Fibroblast of villous mesenchyme (primary cell): ENCODE data around the gene ADGRF5. TPM values are rescaled to one million over a fixed set of nuclear protein-coding genes. Genes with fewer than 3 reads are reported as not detected.

Experiments
- DNase-seq: peaks from one replicate; pipeline ENCODE4 v3.0.0-alpha.2; 2010; ENCODE audit warnings: low read depth
- H3K4me3 ChIP-seq: 2 replicates; pipeline ENCODE4 v1.5.1; 2011; ENCODE audit warnings: low read depth, mild to moderate bottlenecking, low read length
- total RNA-seq: library from RNA; depleted of rRNA; stranded (reverse); fragments of >200 nt; gene quantifications from 2 replicates; pipeline ENCODE4 v1.2.3, GENCODE V29; 2012
- TF ChIP-seq, protein P1 (sequence below): IDR thresholded peaks from 2 replicates; pipeline ENCODE4 v1.5.1; 2012; ENCODE audit warnings: low read depth, mild to moderate bottlenecking, low read length; ENCODE audit not compliant: insufficient read depth

Gene ADGRF5
- total RNA-seq, 1 donor: 0.86 TPM

DNA sequence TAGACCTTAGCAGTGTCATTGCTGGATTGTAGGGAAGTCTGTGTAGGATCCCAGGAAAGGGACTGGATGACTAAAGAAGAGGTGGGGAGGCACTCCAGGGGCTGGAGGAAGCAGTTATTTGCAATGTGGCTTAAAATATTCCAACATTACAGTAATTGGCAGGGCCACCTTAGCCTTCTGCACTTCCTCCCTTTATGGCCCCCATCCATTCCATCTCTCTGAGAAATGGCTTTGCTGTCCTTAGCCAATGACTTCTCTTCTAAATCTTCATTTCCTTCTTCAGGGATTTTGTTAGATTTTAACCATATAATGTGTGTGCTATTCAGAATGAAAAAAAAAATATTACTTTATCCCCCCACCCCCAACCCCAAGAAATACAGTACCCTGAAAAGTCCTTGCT lies 6.4 kb downstream of the ADGRF5 start:
- no peak for DNase-seq
- TF ChIP-seq, protein P1, sequence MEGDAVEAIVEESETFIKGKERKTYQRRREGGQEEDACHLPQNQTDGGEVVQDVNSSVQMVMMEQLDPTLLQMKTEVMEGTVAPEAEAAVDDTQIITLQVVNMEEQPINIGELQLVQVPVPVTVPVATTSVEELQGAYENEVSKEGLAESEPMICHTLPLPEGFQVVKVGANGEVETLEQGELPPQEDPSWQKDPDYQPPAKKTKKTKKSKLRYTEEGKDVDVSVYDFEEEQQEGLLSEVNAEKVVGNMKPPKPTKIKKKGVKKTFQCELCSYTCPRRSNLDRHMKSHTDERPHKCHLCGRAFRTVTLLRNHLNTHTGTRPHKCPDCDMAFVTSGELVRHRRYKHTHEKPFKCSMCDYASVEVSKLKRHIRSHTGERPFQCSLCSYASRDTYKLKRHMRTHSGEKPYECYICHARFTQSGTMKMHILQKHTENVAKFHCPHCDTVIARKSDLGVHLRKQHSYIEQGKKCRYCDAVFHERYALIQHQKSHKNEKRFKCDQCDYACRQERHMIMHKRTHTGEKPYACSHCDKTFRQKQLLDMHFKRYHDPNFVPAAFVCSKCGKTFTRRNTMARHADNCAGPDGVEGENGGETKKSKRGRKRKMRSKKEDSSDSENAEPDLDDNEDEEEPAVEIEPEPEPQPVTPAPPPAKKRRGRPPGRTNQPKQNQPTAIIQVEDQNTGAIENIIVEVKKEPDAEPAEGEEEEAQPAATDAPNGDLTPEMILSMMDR: no peak
- no peak overlapping the region for H3K4me3 ChIP-seq

DNA sequence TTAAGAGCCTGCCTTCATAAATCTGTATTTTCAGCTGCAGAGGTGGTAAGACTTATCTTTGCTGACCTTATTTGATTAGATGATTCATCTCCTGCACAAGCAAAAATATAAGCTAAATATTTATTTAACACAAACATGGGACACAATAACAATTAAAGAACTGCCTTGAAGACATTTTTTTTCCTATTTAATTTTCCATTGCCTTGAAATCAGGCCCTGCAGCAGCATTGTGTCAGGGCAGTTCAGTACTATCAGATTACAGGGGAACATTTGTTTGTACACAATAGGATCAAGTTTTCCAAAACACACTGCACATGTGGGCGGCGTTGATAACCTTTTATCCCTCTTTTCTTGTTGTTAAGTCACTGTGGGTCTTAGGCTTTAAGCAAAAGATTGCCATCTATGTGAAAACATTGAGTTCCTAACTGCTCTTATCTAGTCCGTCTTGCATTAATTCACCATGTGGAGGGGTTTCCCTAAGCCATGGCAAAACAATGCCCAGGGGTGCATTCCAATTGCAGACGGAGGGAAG lies 7.4 kb downstream of the ADGRF5 start:
- no peak overlapping the region for H3K4me3 ChIP-seq
- TF ChIP-seq, protein P1: no peak
- peak; percentile 11 for DNase-seq

DNA sequence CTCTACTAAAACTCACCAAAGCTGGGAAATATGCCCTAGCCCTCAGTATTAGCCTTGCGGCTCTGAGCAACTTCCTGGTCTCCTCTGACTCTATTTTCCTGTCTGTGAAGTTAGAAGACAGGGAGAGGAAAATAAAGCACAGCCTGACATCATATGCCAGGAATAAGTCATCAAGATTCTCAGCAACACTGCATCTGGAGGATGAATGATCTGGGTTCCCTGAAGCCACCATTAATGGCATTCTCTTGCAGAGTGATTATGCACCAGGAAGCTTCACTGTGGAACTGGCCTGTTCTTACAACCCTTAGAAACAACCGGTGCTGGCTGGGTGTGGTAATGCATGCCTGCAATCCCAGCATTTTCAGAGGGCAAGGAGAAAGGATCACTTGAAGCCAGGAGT lies 12.4 kb downstream of the ADGRF5 start:
- DNase-seq: no peak
- H3K4me3 ChIP-seq: no peak overlapping the region
- TF ChIP-seq, protein P1: no peak

DNA sequence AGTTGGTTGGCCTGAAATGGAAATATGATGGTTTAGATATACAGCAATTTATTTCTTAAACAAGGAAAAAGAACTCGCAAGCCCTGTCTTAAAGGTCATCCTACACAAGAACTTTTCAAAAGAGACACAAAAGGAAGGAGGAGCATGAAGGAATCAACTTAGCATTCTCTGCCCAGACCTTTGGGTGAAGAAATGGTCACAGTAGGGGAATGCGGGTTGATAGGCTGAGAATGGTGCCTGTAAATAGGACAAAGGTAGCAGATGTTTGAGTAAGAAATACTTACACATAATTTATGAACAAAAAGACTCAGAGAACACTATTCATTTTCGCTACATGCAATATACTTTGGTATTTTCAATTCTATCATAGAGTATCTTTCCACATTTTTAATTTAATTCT lies 15.0 kb downstream of the ADGRF5 start:
- H3K4me3 ChIP-seq: no peak overlapping the region
- DNase-seq: no peak
- TF ChIP-seq, protein P1: no peak

DNA sequence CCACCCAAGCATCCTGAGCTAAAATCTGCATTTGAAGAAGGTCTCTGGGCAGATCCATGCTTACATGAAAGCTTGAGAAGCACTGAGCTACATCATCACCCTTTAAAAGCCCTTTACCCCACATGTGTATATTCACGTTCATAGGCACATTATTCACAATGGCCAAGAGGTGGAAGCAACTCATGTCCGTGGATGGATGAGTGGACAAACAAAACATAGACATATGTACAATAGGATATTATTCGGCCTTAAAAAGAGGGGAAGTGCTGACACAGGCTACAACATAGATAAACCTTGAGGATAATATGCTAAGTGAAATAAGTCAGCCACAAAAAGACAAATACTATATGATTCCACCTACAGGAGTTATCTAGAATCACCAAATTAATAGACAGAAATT lies 17.6 kb downstream of the ADGRF5 start:
- TF ChIP-seq, protein P1: no peak
- DNase-seq: no peak
- H3K4me3 ChIP-seq: no peak overlapping the region

DNA sequence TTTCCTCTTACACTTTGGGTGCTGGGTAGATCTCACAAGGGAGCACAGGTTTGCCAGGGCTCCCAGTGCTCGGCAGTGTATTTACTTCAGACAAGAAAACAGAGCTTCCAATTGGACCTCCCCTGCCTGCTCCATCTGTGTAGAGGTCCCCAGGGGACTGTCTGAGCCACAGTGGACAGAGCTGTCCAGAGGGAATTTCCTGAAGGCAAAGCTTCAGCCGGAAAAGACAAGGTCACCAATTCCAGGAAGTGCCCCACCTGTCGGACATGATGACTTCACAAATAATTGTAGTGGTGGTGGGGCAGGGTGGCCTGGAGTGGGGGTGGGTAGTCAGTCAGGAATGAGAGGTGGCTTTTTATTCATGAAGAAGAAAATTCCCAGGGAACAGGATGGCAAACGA lies 18.6 kb downstream of the ADGRF5 start:
- TF ChIP-seq, protein P1: no peak
- H3K4me3 ChIP-seq: no peak overlapping the region
- DNase-seq: no peak

DNA sequence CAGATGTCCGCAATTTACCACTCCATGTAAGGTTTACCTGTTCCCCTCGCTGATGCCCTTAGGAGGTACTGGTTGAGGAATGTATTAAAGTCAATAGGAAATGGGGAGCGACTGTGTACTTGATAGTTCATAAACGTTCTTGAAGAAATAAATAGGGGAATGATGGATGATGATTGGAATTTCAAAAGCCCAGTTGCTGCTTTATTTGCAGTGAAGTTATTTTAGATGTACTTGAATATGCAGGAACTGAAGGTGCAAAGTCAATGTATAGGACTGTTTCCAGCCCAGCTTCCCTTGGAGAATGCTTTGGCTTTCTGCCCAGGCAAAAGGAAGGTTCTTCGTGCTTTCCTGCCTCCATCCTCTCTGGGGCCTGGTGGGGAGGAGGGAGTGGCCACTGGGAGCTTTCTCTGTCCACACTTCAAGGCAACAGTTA lies 19.8 kb downstream of the ADGRF5 start:
- DNase-seq: no peak
- TF ChIP-seq, protein P1: no peak
- no peak overlapping the region for H3K4me3 ChIP-seq
